ENCODE data around the gene KIF1A. TPM values are rescaled to one million over a fixed set of nuclear protein-coding genes. Genes with fewer than 3 reads are reported as not detected.
"Not testable (repeated sequence)": the region's sequence is repeated elsewhere in the genome, so short reads cannot be mapped to it uniquely, and the experiment has no call there.

The KIF1A gene
- total RNA-seq, 1 donor from 2014 or later: 1.2 TPM

- no peak for DNase-seq (ENCODE audit: extremely low read depth, low read depth, low spot score)
These were observed 29.1 kb upstream of the KIF1A start for GRCh38 chr2:240848900-240849680.

- no peak for DNase-seq (ENCODE audit: extremely low read depth, low read depth, low spot score)
These were observed 27.8 kb upstream of the KIF1A start for GRCh38 chr2:240847817-240848216.

DNA sequence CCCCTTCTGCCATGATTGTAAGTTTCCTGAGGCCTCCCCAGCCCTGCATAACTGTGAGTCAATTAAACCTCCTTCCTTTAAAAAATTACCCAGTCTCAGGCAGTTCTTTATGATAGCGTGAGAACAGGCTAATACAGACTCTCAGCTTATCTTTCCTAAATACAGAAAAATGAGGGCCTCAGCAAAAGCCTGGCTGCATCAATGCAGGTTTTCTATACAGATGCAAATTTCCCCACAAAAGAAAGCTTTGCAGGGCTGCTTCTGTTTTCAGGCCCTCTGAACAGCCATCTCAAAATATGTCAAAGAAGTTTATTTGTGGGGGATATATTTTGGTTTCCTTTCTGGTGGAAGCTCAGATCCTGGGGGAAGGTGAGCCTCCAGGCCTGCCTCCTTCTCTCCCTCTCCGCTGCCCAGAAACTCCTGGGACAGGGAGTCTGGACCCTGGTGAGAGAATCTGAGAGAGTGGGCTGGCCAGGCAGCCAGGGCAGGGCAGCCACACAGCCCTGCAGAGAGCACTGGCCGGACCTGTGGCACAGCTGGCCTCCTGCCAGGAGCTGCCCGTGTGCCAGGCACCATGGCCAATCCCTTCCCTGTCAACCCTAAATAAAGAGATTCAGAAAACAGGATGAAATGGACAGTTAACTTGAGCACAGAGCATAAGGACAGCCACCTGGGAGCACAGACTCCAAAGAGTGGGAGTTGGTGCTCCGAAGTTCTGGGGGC lies 27.0 kb upstream of the KIF1A start:
- no peak for DNase-seq (ENCODE audit: extremely low read depth, low read depth, low spot score)

DNA sequence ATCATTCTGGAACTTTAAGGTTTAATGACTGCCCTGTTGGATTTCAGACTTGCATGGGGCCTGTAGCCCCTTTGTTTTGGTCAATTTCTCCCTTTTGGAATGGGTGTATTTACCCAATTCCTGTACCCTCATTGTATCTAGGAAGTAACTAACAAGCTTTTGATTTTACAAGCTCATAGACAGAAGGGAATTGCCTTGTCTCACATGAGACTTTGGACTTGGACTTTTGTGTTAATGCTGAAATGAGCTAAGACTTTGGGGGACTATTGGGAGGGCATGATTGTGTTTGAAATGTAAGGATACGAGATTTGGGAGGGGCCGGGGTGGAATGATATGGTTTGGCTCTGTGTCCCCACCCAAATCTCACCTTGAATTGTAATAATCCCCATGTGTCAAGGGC lies 26.3 kb upstream of the KIF1A start:
- DNase-seq (ENCODE audit: extremely low read depth, low read depth, low spot score): not testable (repeated sequence)

- peak; percentile 25 for DNase-seq (ENCODE audit: extremely low read depth, low read depth, low spot score)
These were observed 20.5 kb upstream of the KIF1A start for GRCh38 chr2:240840435-240841060.

- no peak for DNase-seq (ENCODE audit: extremely low read depth, low read depth, low spot score)
These were observed 19.4 kb upstream of the KIF1A start for GRCh38 chr2:240839152-240840143.

DNA sequence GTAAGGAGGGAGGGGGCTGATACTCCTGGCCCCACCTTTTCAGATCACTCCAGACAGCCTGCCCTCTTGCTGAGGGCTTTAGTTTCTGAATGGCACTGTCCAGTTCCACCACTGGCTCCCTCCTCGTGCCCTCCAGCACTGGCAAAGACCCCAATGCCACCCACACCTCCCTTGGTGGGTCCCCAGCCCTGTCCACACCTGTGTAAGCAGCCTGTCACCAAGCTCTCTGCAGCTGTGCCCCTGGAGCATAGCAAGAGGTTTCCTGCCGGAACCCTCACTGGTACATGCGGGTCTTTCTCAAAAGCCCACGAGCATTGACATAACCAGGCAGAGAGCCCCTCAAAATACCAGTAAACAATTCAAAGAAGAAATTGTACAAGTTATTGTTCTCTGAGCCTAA lies 17.6 kb upstream of the KIF1A start:
- no peak for DNase-seq (ENCODE audit: extremely low read depth, low read depth, low spot score)

DNA sequence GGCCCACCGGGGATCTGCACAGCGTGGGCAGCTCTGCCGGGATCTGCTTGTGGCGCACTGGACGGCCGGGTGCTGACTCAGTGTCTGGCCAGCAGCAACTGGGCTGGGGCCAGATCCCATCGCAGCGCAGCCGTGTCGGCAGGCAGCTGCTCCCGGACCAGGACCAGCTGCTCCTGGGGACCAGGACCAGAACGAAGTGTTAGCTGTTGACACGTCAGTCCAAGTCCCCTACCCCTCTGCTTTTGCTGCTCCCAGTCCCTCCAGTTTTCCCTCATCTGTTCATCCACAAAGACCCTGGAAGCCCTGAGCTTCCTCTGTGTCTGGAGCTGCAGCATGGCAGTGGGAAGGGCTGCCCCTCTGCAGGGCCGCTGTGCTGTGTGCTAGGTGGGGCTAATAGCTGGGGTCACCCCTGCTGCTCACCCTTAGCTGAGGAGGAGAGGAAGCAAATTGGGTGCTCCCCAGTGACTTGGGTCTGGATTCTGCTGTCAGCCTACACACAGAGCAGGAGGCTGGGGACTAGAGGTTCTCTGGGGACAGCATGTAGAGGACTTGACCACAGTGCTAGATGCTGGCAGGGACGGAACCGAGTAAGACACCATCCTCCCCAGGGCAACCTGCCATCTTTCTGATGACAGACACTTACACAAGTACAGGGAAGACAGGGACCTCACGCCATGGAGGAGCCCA lies 16.9 kb upstream of the KIF1A start:
- DNase-seq (ENCODE audit: extremely low read depth, low read depth, low spot score): no peak

DNA sequence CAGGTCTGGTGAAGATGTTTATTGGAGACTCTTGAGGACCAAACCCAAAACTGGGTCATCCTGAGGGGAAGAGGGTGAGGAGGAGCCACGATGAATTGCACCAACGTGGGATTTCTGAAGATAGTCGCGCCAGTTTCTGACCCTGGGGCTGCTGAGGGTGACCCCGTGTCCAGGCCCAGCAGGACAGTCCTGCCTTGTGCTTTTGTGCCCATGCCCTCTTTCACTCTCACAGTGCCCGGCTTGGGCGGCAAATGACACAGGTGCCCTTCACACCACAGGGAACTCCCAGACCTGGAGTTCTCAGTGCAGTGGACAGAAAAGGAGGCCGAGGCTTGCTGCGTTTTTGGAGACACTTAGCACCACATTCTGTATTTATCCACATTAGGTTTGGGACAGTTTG lies 15.5 kb upstream of the KIF1A start:
- DNase-seq (ENCODE audit: extremely low read depth, low read depth, low spot score): no peak

DNA sequence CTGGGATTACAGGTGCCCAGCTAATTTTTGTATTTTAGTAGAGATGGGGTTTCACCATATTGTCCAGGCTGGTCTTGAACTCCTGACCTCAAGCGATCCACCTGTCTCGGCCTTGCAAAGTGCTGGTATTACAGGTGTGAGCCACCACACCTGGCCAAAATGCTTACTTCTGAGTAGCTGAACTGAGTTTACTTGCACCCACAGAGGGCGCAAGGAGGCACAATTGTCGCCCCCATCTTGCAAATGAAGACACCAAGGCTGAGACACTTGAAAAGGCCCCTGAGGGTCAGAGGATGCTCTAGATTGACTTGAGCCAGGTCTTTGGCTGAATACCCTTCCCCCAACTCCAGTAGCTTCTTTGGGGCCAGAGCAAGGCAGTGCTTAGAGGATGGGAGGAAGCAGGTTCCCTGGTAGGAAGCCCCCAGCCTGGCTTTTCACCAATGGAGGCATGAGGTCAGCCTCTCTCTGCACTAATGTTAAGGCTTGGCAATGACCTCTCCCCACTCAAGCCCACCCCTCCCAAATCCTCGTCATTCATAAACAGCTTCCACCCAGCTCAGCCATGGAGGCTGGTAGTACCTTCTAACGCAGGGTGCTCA lies 14.5 kb upstream of the KIF1A start:
- no peak for DNase-seq (ENCODE audit: extremely low read depth, low read depth, low spot score)

DNA sequence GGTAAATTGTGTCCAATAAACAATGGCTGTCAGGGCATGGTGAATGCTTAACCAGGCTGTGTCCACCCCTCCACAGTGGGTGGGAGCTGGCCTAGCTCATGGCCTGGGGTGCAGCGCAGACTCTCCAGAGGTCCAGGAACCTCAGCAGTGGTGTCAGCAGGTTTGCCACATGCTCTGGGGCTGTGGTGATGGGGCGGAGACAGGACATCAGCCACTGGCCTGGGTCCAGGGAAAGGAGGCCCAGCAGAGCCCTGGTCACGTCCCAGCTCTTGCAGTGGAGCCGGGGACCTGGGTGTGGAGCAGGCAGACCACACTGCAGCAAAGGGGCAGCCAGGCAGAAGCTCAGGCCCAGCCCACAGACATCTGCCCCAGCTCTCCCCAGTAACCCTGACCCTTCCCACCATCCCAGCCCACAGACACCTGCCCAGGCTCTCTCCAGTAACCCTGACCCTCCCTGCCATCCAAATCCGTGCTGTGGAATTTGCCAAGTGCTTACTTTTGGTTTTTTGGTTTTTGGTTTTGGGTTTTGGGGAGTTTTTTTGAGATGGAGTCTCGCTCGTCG lies 13.8 kb upstream of the KIF1A start:
- no peak for DNase-seq (ENCODE audit: extremely low read depth, low read depth, low spot score)

DNA sequence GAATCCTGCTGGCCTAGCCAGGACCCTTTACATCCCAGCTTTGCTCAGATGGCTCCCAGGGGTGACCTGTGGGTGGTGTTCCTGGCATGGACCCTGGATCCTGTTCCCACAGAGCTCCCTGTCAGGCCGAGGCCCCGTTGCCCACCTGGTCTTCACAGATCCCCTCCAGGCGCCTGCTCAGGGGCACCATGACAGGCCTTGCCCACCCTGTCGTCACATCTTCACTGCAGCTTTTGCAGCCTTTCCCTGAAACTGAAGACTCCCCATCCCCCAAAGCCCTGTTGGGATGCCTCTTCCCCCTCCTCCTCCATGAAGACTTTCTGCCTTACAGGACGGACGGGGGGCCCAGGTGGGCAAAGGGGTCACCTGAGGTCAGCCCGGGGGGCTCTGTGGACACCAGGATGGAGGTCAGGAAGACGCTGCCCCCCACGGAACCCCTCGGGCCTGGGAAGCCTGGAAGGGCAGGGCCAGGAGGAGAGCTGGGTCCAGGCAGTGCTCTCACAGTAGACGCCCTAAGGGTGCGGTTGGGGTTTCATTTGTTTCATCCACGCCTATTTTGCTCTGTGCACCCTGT lies 13.0 kb upstream of the KIF1A start:
- DNase-seq (ENCODE audit: extremely low read depth, low read depth, low spot score): no peak

DNA sequence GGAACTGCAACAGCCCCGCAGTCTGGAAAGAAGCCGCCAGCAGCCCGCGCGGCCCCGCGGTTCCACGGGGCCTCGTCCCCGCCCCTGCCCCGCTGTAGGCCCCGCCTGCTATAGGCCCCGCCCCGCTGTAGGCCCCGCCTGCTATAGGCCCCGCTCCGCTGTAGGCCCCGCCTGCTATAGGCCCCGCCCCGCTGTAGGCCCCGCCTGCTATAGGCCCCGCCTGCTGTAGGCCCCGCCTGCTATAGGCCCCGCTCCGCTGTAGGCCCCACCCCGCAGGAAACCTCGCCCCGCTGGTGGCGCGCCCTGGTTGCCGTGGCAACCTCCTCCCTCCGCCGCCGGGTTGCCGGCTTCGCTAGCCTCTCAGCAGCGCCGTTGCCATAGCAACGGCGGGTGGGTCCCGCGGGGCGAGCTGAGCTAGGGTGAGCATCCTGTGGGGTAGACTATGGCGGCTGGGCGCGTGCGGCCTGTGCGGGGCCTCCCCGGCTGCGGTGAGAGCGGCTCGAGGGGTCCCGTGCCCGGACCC lies 12.2 kb upstream of the KIF1A start:
- DNase-seq (ENCODE audit: extremely low read depth, low read depth, low spot score): no peak

- DNase-seq (ENCODE audit: extremely low read depth, low read depth, low spot score): no peak
These were observed 11.7 kb upstream of the KIF1A start for GRCh38 chr2:240831594-240832204.

- DNase-seq (ENCODE audit: extremely low read depth, low read depth, low spot score): no peak
These were observed 5.5 kb upstream of the KIF1A start for GRCh38 chr2:240825476-240825875.

- no peak for DNase-seq (ENCODE audit: extremely low read depth, low read depth, low spot score)
These were observed 3.7 kb upstream of the KIF1A start for GRCh38 chr2:240823449-240824336.

GRCh38 chr2:240822280-240822847 lies 2.3 kb upstream of the KIF1A start:
- no peak for DNase-seq (ENCODE audit: extremely low read depth, low read depth, low spot score)

Measured in glomerular endothelial cell (primary cell).